Epithelial cell of esophagus (primary cell): ENCODE measurements around the gene SLC22A12.

ENCODE experiments used
- DNase-seq: peaks from one replicate; pipeline ENCODE4 v3.0.0; 2010; ENCODE audit warnings: low read depth
- H3K4me3 ChIP-seq: 2 replicates; pipeline ENCODE4 v1.5.1; 2011; ENCODE audit warnings: mild to moderate bottlenecking, low read length, control low read depth
- CTCF ChIP-seq: IDR thresholded peaks from 2 replicates; pipeline ENCODE4 v1.5.1; 2011; ENCODE audit warnings: low read depth, mild to moderate bottlenecking, low read length, control low read depth, inconsistent platforms; ENCODE audit not compliant: insufficient read depth; ENCODE audit errors: missing control alignments

SLC22A12 gene

GRCh38 chr11:64577202-64577601 is 13.8 kb upstream of the SLC22A12 start:
- no peak for TF ChIP-seq CTCF
- DNase-seq = no peak
- H3K4me3 ChIP-seq = no peak overlapping the region

- no peak overlapping the region for H3K4me3 ChIP-seq
- no peak for DNase-seq
- TF ChIP-seq CTCF = no peak
Measured at GRCh38 chr11:64580412-64580811, 10.6 kb upstream of the SLC22A12 start.

GRCh38 chr11:64581057-64581523 is 9.9 kb upstream of the SLC22A12 start:
- TF ChIP-seq CTCF = no peak
- no peak for DNase-seq
- no peak overlapping the region for H3K4me3 ChIP-seq

- no peak overlapping the region for H3K4me3 ChIP-seq
- no peak for TF ChIP-seq CTCF
- DNase-seq = no peak
Measured at GRCh38 chr11:64582885-64583284, 8.1 kb upstream of the SLC22A12 start.

GRCh38 chr11:64583296-64584262 is 7.4 kb upstream of the SLC22A12 start:
- no peak for DNase-seq
- H3K4me3 ChIP-seq = no peak overlapping the region
- no peak for TF ChIP-seq CTCF

GRCh38 chr11:64585150-64585549 is 5.9 kb upstream of the SLC22A12 start:
- H3K4me3 ChIP-seq = no peak overlapping the region
- TF ChIP-seq CTCF = no peak
- DNase-seq = no peak

GRCh38 chr11:64586366-64586765 is 4.7 kb upstream of the SLC22A12 start:
- no peak for DNase-seq
- no peak for TF ChIP-seq CTCF
- H3K4me3 ChIP-seq = no peak overlapping the region
